CD4-positive, alpha-beta T cell treated with Interleukin-10 for 1 hour (primary cell): ENCODE measurements around the gene LCN12.

Source experiments
- DNase-seq: peaks from one replicate; pipeline ENCODE4 v3.0.0-alpha.2; 2020

LCN12 gene

GRCh38 chr9:136951541-136952320 is at the start of gene LCN12:
LCN12 (plus strand) TSS chr9:136952273; CDS start chr9:136952328, 55 bp downstream.
- DNase-seq = no peak

- peak; percentile 49 for DNase-seq
Measured at GRCh38 chr9:136903041-136903554, 49.0 kb upstream of the LCN12 start.

GRCh38 chr9:136906266-136906665 is 45.8 kb upstream of the LCN12 start:
- no peak for DNase-seq

GRCh38 chr9:136907011-136907914 is 44.8 kb upstream of the LCN12 start:
- DNase-seq = no peak

DNA sequence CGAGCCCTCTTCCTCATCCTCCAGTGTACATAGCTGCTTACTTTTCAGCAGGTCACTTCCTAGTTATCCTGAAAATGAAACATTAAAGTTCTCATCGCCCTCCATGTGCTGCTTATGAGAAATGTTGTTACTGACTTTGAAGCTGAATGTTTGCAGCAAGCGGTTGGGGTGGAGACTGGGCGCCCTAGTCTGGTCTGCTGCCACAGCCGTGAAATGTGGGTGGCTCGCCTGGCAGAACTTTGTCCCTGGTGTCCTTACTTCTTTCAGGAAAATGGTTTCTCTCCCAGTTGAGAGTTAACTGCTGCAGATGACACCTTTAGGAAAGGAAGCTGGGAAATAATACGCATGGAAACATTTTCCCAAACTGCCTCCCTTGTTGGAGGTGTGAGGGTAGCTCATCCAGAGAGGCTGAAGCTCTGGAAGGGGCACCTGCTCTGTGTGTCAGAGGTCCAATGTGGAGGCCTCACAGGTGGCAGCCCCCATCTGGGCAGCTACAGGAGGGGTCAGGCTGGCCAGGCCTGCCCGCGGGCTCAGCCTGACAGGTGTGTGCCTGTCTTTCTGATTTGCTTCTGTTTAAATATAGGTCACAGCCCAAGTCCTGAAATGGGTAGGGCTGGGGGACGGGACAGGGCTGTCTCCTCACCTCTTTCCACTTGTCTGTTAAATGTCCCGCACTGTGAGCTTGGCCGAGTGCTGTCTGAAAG is 41.7 kb upstream of the LCN12 start:
- no peak for DNase-seq

- no peak for DNase-seq
Measured at GRCh38 chr9:136910901-136911245, 41.2 kb upstream of the LCN12 start.

GRCh38 chr9:136913701-136914438 is 38.2 kb upstream of the LCN12 start:
- DNase-seq = no peak

DNA sequence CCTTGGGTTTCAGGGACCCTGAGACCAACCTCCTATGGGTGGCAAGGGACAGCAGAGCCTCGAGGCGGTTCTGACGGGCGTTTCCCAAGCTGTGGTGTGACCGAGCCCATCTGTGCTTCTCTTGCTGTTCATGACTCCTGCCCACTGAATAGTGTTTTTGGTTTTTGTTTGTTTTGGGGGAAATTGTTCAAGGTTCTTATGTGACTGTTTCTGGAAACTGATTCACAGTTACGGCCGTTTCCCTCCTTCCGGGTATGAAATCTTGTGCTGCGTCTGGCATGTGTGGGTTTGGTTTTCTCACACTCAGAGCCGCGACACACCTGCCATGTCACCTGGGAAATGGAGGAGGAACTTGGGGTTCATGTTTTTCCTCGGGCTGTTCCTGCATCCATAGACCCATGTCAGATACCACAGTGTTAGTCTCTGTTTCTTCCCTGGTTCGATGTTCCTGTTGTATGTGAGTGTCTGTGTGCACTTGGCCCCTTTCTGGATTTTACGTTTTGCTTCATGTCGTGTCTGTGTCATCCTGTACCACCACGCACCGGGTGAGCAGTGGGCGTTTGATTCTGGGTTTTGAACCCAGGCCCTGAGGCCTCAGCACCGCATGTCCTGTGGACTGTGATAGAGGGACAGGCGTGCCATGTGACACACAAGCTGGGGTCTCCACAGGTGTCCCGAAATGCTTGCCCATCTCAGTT is 36.3 kb upstream of the LCN12 start:
- no peak for DNase-seq

GRCh38 chr9:136916330-136917184 is 35.5 kb upstream of the LCN12 start:
- no peak for DNase-seq

GRCh38 chr9:136917902-136918301 is 34.2 kb upstream of the LCN12 start:
- no peak for DNase-seq

- DNase-seq = no peak
Measured at GRCh38 chr9:136920069-136920468, 32.0 kb upstream of the LCN12 start.

DNA sequence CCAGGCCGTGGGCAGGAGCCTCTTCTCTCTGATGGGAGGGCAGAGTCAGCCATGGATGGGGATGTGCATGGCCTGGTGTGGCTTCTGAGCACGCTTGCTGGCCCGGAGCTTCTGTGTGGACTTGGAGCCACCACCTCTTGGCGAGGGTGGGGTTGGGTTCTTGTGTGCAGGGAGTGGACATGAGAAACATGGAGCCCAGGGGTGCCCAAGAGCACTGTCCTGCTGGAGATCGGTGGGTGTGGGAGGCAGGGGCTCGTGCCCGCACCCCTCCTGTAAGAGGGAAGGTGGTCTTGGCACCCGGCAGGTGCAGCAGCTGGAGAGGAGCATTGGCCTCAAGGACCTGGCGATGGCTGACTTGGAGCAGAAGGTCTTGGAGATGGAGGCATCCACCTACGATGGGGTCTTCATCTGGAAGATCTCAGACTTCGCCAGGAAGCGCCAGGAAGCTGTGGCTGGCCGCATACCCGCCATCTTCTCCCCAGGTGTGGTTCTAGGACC is 31.3 kb upstream of the LCN12 start:
- no peak for DNase-seq

GRCh38 chr9:136921307-136921706 is 30.8 kb upstream of the LCN12 start:
- DNase-seq = no peak

DNA sequence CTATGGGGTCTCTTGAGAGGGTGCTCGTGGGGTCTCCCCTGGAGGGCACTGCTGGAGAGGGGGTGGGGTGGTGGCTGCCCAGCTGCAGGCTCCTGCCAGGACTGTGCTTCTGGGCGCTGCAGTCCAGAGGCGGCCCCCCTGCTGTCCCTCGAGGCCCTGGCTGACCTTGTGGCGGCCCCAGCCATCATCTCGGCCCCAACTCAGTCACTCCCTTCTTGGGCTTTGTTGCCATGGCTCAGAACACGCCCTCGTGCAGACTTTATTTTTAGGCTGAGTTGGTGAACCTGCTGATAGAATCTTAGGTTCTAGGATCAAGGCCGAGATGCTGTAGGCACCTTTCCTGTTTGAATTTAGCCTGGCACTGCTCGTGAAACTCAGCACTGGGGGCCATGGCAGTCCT is 30.4 kb upstream of the LCN12 start:
- DNase-seq = no peak

GRCh38 chr9:136922540-136922939 is 29.5 kb upstream of the LCN12 start:
- no peak for DNase-seq

GRCh38 chr9:136923881-136924280 is 28.2 kb upstream of the LCN12 start:
- no peak for DNase-seq

GRCh38 chr9:136925414-136926153 is 26.5 kb upstream of the LCN12 start:
- no peak for DNase-seq

DNA sequence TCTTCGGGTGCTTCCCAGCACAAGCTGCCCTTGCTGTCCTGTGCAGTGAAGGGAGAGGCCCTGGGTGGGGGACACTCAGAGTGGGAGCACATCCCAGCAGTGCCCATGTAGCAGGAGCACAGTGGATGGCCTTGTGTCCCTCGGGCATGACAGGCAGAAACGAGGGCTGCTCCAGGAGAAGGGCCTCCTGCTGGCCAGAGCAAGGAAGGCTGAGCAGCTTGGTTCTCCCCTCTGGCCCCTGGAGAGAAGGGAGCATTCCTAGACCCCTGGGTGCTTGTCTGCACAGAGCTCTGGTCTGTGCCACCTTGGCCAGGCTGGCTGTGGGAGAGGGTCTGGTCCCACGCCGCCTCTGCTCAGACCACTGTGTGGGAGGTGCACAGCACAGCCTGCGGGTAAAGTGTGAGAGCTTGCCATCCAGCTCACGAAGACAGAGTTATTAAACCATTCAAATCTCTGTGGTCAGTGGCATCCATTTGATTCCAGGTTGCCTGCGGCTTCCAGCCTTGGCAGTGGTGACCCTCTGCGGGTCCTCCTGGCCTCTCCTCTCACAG is 25.8 kb upstream of the LCN12 start:
- no peak for DNase-seq

DNA sequence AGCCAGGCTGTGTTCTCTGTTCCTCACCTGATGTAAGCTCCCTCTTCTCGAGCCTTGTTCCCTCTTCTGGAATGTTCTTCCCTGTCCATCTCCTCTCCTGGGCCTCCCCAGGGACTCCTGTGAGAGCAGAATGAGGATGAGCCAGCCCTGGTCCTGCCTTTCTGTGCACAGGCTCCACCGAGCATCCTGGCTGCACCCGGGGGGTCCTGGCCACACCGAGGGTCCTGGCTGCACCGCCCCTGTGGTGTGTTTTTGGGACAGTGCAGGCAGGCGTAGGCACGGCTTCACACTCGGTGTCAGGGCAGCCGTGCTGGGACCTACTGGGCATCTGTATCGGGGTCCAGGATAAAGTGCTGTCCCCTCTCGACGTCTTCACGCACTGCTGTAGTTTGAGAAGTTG is 25.3 kb upstream of the LCN12 start:
- DNase-seq = no peak
